ENCODE results near the gene ZNF264. TPM values are rescaled to one million over a fixed set of nuclear protein-coding genes. Genes with fewer than 3 reads are reported as not detected.
A peak's percentile ranks its signal among the peaks of the same experiment; 100 is the strongest.

ZNF264 gene
- total RNA-seq, result 36.1 TPM
- long read RNA-seq, full-length matches to known transcripts, result 4 of 10 reads
- long read RNA-seq, partial matches to known transcripts, result 0 of 10 reads
- long read RNA-seq, other reads (novel, unspliced or antisense), result 6 of 10 reads

- DNase-seq, result peak; percentile 97
- H3K9me3 ChIP-seq, result no peaks in the 10 kb centered on the region
- intact Hi-C loops (cut with DNase I), result no loop called here
- H3K4me1 ChIP-seq, result peaks cover 22% of the 10 kb centered on the region
- H3K27ac ChIP-seq, result peak within 1 kb of the TSS; percentile 94
- H3K4me3 ChIP-seq, result peak within 1 kb of the TSS; percentile 90
- ATAC-seq, result peak; percentile 99
- peaks cover 34% of the 10 kb centered on the region for H3K36me3 ChIP-seq
- TF ChIP-seq, protein P1, sequence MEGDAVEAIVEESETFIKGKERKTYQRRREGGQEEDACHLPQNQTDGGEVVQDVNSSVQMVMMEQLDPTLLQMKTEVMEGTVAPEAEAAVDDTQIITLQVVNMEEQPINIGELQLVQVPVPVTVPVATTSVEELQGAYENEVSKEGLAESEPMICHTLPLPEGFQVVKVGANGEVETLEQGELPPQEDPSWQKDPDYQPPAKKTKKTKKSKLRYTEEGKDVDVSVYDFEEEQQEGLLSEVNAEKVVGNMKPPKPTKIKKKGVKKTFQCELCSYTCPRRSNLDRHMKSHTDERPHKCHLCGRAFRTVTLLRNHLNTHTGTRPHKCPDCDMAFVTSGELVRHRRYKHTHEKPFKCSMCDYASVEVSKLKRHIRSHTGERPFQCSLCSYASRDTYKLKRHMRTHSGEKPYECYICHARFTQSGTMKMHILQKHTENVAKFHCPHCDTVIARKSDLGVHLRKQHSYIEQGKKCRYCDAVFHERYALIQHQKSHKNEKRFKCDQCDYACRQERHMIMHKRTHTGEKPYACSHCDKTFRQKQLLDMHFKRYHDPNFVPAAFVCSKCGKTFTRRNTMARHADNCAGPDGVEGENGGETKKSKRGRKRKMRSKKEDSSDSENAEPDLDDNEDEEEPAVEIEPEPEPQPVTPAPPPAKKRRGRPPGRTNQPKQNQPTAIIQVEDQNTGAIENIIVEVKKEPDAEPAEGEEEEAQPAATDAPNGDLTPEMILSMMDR (IDR thresholded peaks at IDR 0.05), result no peak
- no peaks in the 10 kb centered on the region for H3K27me3 ChIP-seq
Observed at GRCh38 chr19:57191141-57192076, at the start of gene ZNF264. ZNF264 (plus strand) TSS chr19:57191500; CDS start chr19:57191914, 414 bp downstream.

DNA sequence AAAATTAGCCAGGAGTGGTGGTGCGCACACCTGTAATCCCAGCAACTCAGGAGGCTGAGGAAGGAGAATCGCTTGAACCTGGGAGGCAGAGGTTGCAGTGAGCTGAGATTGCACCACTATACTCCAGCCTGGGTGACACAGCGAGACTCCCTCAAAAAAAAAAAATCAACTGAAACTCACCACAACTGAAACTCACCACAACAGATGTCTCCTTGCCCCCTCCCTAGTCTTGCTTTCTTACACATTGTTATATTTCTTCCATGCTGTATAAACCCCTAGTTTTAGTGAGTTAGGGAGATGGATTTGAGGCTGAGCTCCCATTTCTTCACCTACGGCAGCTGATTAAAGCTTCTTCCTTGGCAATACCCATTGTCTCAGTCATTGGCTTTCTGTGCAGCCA, 49.6 kb upstream of the ZNF264 start:
- TF ChIP-seq, protein P1 (IDR thresholded peaks at IDR 0.05), result no peak
- Histone ChIP-seq H3K4me1 (no peaks in the 10 kb centered on the region), H3K4me3 (no peak overlapping the region)

DNA sequence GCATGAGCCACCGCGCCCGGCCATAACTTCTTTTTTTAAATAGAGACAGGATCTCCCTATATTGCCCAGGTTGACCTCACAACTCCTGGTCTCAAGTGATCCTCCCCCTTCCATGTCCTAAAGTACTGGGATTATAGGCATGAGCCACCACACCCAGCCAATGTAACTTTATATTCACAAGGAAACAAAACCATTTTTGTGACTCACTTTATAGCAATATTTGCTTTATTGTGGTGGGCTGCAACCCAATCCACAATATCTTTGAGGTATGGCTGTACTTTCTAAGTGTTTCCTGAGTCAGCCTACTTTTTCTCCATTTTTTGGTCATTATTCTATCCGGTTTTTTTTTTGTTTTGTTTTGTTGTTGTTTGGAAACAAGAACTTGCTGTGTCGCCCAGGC, 38.4 kb upstream of the ZNF264 start:
- H3K27ac ChIP-seq, result no peak overlapping the region
- no peaks in the 10 kb centered on the region for H3K36me3 ChIP-seq
- no peaks in the 10 kb centered on the region for H3K9me3 ChIP-seq
- DNase-seq (no peak), ATAC-seq (no peak)
- intact Hi-C loops (cut with DNase I), result no loop called here
- TF ChIP-seq, protein P1 (IDR thresholded peaks at IDR 0.05), result no peak
- H3K27me3 ChIP-seq, result no peaks in the 10 kb centered on the region
- H3K4me1 ChIP-seq, result no peaks in the 10 kb centered on the region
- no peak overlapping the region for H3K4me3 ChIP-seq

More for the DNA sequence above, 49.6 kb upstream of the ZNF264 start:
- no peaks in the 10 kb centered on the region for H3K27me3 ChIP-seq
- no peak overlapping the region for H3K27ac ChIP-seq
- DNase-seq (no peak), ATAC-seq (no peak)
- no peaks in the 10 kb centered on the region for H3K9me3 ChIP-seq
- intact Hi-C loops (cut with DNase I), result no loop called here
- H3K36me3 ChIP-seq, result no peaks in the 10 kb centered on the region

DNA sequence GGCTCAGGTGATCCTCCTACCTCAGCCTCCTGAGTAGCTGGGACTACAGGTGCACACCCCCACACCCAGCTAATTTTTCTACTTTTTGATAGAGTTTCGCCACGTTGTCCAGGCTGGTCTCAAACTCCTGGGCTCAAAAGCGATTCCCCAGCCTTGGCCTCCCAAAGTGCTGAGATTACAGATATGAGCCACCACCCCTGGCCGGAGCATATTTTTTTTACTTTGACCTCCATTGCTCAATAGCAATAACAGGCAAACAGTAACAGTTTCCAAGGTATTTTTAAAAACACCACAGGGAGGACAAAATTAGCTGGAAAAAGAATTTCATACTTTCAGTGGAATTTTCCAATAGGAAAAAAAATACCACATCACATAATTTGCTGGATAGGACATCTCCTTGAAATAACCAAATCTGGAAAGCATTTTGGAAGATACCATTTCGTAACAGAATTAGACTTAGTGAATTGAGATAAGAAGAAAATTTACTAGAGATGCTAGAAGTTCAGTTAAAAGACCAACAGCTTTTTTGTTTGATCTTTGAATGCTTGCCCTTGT, 29.2 kb upstream of the ZNF264 start:
- no peaks in the 10 kb centered on the region for H3K27me3 ChIP-seq
- no peaks in the 10 kb centered on the region for H3K36me3 ChIP-seq
- DNase-seq (no peak), ATAC-seq (no peak)
- no peak overlapping the region for H3K4me3 ChIP-seq
- intact Hi-C loops (cut with DNase I), result no loop called here
- H3K4me1 ChIP-seq, result no peaks in the 10 kb centered on the region
- TF ChIP-seq, protein P1 (IDR thresholded peaks at IDR 0.05), result no peak
- no peak overlapping the region for H3K27ac ChIP-seq
- no peaks in the 10 kb centered on the region for H3K9me3 ChIP-seq

GRCh38 chr19:57165846-57166245, 25.5 kb upstream of the ZNF264 start:
- no peaks in the 10 kb centered on the region for H3K36me3 ChIP-seq
- no peaks in the 10 kb centered on the region for H3K9me3 ChIP-seq
- TF ChIP-seq, protein P1 (IDR thresholded peaks at IDR 0.05), result no peak
- no peak overlapping the region for H3K4me3 ChIP-seq
- no peaks in the 10 kb centered on the region for H3K4me1 ChIP-seq
- ATAC-seq (no peak), DNase-seq (no peak)
- H3K27ac ChIP-seq, result no peak overlapping the region
- H3K27me3 ChIP-seq, result no peaks in the 10 kb centered on the region
- intact Hi-C loops (cut with DNase I), result no loop called here

Data from upper lobe of right lung (tissue), 1 donor.